Tibial nerve (tissue), 4 donors: Measurements from ENCODE around the gene MSI2. TPM values are rescaled to one million over a fixed set of nuclear protein-coding genes. Genes with fewer than 3 reads are reported as not detected.
"Not testable (repeated sequence)": the region's sequence is repeated elsewhere in the genome, so short reads cannot be mapped to it uniquely, and the experiment has no call there.

ENCODE experiments used
- DNase-seq, 2 donors: peaks; one replicate each; pipeline ENCODE4 v3.0.0-alpha.2; 2019; ENCODE audit warnings: low spot score in 2 of 2
- H3K27ac ChIP-seq, 4 donors: fragments of 200-600 bp; sonication (generic) in 3 of 4; one replicate each; pipeline ENCODE4 v1.5.1; 2017 to 2019; ENCODE audit warnings: mild to moderate bottlenecking in 1 of 4
- H3K27me3 ChIP-seq, 2 donors: fragments of 200-600 bp; sonication (generic) in 1 of 2; one replicate each; pipeline versions ENCODE4 v1.5.1 to v1.6.0; 2017 to 2019
- H3K36me3 ChIP-seq, 3 donors: fragments of 200-600 bp; sonication (generic); one replicate each; pipeline ENCODE4 v1.5.1; 2018 to 2019
- H3K4me1 ChIP-seq, 4 donors: fragments of 200-600 bp; sonication (generic) in 3 of 4; one replicate each; pipeline ENCODE4 v1.5.1; 2017 to 2019
- H3K4me3 ChIP-seq, 4 donors: fragments of 200-600 bp; sonication (generic) in 3 of 4; one replicate each; pipeline ENCODE4 v1.5.1; 2017 to 2019; ENCODE audit warnings: mild to moderate bottlenecking in 1 of 4, moderate library complexity in 1 of 4
- H3K9me3 ChIP-seq, 4 donors: fragments of 200-600 bp; sonication (generic) in 3 of 4; one replicate each; pipeline ENCODE4 v1.5.1; 2017 to 2019
- CTCF ChIP-seq, 5 experiments: fragments of 200-600 bp in 3 of 5; fragments of 450-650 bp in 2 of 5; sonication (generic) in 3 of 5; IDR thresholded peaks; one replicate each; pipeline ENCODE4 v1.5.1; 2016 to 2019; ENCODE audit warnings: antibody characterized with exemption in 5 of 5, mild to moderate bottlenecking in 3 of 5, moderate library complexity in 2 of 5
- EP300 ChIP-seq, 2 donors: sonication (generic); formaldehyde crosslinking; IDR thresholded peaks; one replicate each; pipeline ENCODE4 v1.6.1; 2017; ENCODE audit warnings: antibody characterized with exemption in 2 of 2, mild to moderate bottlenecking in 1 of 2
- POLR2A ChIP-seq, 2 donors: fragments of 450-650 bp; IDR thresholded peaks; one replicate each; pipeline ENCODE4 v1.6.1; 2017; ENCODE audit warnings: antibody characterized with exemption in 2 of 2, mild to moderate bottlenecking in 2 of 2, moderate library complexity in 2 of 2
- WGBS, 2 donors: methylation state at CpG; one replicate each; pipeline ENCODE4 v1.1.5; 2018; 5-methylcytosine and 5-hydroxymethylcytosine counted together
- total RNA-seq, 4 donors: library from RNA; depleted of rRNA; stranded (reverse); fragments of >200 nt; gene quantifications; one replicate each; pipeline ENCODE4 v1.1.0, GENCODE V29; 2016

MSI2 gene
- total RNA-seq, 4 donors from 2014 or later = 11.5 to 18.3 (median 14.2) TPM

- no peak for DNase-seq
- no peaks in the 10 kb centered on the region for H3K4me1 ChIP-seq
- peaks cover 0 to 29% (median 0%) of the 10 kb centered on the region in 4 donors for H3K9me3 ChIP-seq
- H3K27me3 ChIP-seq = no peaks in the 10 kb centered on the region
- H3K27ac ChIP-seq = no peak overlapping the region
- 41 to 44% methylated on average over 4 of the region's 4 CpGs for WGBS, 2 donors
- TF ChIP-seq EP300 (IDR thresholded peaks at IDR 0.05) (no peak), POLR2A (IDR thresholded peaks at IDR 0.05) (no peak), CTCF (IDR thresholded peaks at IDR 0.05) (no peak)
- H3K36me3 ChIP-seq = no peaks in the 10 kb centered on the region
- H3K4me3 ChIP-seq = no peak overlapping the region
Measured at GRCh38 chr17:57211543-57211942, 44.8 kb upstream of the MSI2 start.

DNA sequence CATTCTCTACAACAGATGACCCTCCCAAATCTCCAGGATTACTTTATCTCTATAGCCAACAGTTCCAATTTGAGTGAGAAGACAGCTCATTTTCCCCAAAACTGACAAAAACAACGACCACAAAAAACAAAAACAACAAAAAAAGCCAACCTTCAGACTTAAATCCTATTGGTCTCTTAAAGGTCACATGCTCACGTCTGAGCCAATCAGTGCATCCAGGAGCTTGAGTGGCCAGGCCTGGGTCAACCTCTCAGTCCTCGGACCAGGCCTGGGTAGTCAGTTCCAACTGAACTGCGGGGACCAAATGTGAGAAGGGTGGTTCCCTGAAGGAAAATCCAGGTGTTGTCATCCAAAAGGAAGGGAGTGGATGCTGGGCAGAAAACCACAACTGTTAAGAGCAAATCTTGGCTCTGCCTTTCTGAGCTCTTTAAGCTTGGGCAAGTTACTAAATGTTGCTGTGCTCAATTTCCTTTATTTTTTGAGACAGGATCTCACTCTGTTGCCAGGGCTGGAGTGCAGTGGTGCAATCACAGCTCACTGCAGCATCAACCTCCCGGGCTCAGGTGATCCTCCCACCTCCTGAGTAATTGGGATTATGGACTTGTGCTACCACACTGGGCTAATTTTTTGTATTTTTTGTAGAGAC, 43.0 kb upstream of the MSI2 start:
- no peak for TF ChIP-seq EP300 (IDR thresholded peaks at IDR 0.05)
- no peak for TF ChIP-seq POLR2A (IDR thresholded peaks at IDR 0.05)
- TF ChIP-seq CTCF (IDR thresholded peaks at IDR 0.05) = no peak
- Histone ChIP-seq H3K4me1 (no peaks in the 10 kb centered on the region), H3K36me3 (no peaks in the 10 kb centered on the region), H3K27ac (no peak overlapping the region), H3K9me3 (peaks cover 0 to 13% (median 0%) of the 10 kb centered on the region in 4 donors), H3K4me3 (no peak overlapping the region), H3K27me3 (no peaks in the 10 kb centered on the region)
- no peak for DNase-seq
- WGBS, 2 donors = 92 to 93% methylated on average over 5 of the region's 5 CpGs

GRCh38 chr17:57215317-57215716, 41.0 kb upstream of the MSI2 start:
- no peak overlapping the region for H3K4me3 ChIP-seq
- no peaks in the 10 kb centered on the region for H3K4me1 ChIP-seq
- DNase-seq = no peak
- H3K9me3 ChIP-seq = no peaks in the 10 kb centered on the region
- TF ChIP-seq EP300 (IDR thresholded peaks at IDR 0.05) (no peak), POLR2A (IDR thresholded peaks at IDR 0.05) (no peak), CTCF (IDR thresholded peaks at IDR 0.05) (no peak)
- no peaks in the 10 kb centered on the region for H3K36me3 ChIP-seq
- WGBS, 2 donors = 73 to 80% methylated on average over 8 of the region's 8 CpGs
- H3K27ac ChIP-seq = no peak overlapping the region
- no peaks in the 10 kb centered on the region for H3K27me3 ChIP-seq

DNA sequence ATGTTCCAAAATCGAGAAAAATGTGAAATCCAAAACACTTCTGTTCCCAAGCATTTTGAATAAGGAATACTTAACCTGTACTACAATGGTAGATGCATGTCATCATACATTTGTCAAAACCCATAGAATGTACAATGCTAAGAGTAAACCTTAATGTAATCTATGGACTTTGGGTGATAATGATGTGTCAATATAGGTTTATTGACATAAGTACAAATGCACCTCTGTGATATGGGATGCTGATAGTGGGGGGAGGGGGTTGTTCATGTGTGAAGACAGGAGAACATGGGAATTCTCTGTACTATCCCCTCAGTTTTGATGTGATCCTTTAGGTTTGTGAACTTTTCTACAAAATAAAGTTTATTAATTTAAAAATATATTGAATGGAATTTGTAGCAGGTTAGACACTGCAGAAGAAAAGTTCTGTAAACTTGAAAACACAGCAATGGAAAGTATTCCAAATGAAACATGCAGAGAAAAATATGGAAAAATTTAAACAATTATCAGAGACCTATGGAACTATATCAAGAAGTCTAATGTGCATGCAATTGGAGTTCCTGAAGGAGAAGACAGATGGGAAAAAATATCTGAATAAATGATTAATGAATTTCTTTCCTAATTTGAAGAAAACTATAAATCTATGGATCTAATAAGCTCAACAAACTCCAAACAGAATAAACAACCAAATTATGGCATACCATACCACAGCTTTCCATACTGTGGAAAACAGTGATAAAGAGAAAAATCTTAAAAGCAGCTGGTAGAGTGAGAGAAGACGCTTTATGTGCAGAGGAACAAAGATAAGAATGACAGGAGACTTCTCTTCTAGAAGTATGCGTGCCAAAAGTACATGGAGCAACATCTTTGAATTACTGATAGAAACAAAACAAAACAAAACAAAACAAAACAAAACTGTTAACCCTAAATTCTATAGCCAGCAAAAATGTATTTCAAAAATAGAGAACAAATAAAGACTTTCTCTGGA, 34.7 kb upstream of the MSI2 start:
- H3K27ac ChIP-seq = no peak overlapping the region
- WGBS, 2 donors = 74 to 80% methylated on average over 3 of the region's 3 CpGs
- TF ChIP-seq EP300 (IDR thresholded peaks at IDR 0.05) (no peak), CTCF (IDR thresholded peaks at IDR 0.05) (no peak), POLR2A (IDR thresholded peaks at IDR 0.05) (no peak)
- peaks cover 0 to 25% (median 5%) of the 10 kb centered on the region in 4 donors for H3K9me3 ChIP-seq
- H3K4me1 ChIP-seq = no peaks in the 10 kb centered on the region
- H3K36me3 ChIP-seq = no peaks in the 10 kb centered on the region
- no peak overlapping the region for H3K4me3 ChIP-seq
- H3K27me3 ChIP-seq = no peaks in the 10 kb centered on the region
- no peak for DNase-seq

DNA sequence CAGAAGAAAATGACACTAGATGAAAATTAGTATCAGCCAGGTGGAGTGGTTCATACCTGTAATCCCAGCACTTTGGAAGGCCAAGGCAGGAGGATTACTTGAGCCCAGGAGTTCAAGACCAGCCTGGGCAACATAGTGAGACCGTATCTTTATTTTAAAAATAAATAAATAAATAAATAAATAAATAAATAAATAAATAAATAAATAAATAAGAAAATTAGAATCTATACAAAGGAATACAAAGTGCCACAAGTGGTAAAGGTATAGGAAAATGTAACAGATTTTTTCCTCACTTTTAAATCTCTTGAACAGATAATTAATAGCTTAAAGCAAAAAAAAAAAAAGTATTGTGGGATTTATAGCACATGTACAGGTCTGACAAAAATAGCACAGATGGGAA, 33.9 kb upstream of the MSI2 start:
- 95 to 96% methylated on average over 1 of the region's 1 CpG for WGBS, 2 donors
- DNase-seq = not testable (repeated sequence)

More for the DNA sequence above, 33.9 kb upstream of the MSI2 start:
- H3K36me3 ChIP-seq, H3K27me3 ChIP-seq, H3K4me3 ChIP-seq, H3K27ac ChIP-seq, H3K4me1 ChIP-seq: not testable (repeated sequence)
- H3K9me3 ChIP-seq = peaks cover 0 to 25% (median 5%) of the 10 kb centered on the region in 4 donors
